HuH-7 (cell line): Measurements from ENCODE around the gene NR3C2.

Source experiments
- DNase-seq: peaks from one replicate; pipeline ENCODE4 v3.0.0; 2011; ENCODE audit warnings: low spot score

Gene NR3C2

GRCh38 chr4:148435654-148436406, 6.4 kb downstream of the NR3C2 start:
- DNase-seq: no peak

GRCh38 chr4:148434075-148434773, 8.0 kb downstream of the NR3C2 start:
- no peak for DNase-seq

DNA sequence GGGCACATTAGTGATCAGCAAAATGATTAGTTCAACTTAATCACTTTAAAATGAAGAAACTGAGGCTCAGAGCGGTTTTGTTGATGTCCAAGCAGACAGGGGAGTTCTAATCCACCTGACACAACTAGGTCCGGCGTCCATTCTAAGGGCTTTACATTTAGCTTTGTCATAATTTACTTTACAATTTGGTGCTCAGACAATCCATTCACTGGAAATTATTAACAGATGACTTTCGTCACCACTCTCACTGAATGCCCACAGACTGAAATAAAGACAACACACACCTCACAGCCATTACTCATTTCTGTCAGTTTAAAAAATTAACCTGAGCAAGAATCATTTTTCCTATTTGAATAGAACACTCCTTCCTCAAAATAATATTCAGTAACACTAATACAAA, 10.8 kb downstream of the NR3C2 start:
- no peak for DNase-seq

DNA sequence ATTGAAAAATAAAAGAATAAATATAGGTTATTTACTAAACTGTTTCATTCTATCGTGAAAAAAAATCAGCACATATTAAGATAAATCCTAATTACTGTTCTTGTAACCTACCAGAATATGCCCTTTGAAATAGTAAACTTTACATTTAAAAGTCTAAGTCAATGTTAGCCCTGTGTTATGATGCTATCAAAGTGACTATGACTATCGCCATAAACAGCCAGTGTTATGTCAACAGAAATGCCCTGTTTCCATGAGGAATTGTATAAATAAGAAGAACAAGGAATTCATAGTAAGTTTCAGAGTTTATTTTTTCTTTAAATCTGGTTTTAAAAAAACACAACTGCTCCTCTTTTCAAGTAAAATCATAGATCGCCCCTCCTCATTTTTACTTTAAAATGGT, 11.4 kb downstream of the NR3C2 start:
- no peak for DNase-seq

DNA sequence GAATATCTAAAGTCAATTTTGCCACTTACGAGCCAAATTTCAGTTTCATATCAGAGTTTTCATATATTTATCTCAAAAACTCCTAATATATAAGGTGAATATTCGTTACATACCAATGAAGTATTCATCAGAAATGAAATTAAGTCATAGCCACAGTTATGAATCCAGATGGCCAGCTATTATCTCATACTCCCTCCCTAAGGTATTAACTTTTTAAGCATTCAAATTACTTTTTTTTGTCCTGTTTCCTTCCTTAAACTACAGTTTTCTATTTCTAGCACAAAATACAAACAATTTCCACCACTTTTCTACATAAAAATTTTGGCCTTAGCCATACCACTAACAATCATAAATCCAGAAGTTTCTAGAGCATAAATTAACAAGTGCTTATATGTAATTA, 13.0 kb downstream of the NR3C2 start:
- no peak for DNase-seq

GRCh38 chr4:148426643-148427042, 15.6 kb downstream of the NR3C2 start:
- no peak for DNase-seq

DNA sequence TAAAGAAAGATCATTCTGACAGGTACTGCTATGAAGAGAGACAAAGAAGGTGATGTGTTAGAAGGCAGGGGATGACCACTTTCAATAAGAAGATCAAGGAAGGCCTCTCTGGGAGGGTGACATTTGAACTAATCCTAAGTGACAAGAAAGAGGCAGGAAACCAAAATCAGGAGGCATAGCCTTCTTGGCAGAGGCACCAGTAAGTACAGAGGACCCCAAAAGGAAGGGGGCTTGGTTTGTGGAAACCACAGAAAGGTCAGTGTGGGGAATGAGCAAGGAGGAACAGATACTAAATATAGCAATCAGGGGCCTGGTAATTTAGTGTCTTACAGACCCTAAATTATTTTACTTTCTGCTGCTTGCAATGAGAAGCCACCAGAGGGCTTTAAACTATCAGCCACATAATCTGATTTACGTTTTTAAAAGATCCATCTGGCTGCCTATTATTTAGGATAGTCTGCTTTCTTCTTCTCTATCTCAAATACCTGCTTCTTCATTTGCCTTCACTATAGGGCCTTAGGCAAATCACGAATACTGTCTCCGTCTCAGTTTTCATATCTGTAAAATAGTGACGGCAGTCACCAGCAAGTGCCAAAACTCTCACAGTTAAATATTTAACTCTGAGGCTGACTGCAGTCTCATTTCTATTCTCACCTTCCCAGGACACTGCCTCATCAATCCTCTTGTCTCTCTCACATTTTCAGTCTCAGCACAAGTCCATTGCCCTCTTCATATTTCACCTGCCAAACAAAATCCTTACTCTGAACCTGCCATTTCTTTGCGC, 16.7 kb downstream of the NR3C2 start:
- no peak for DNase-seq

DNA sequence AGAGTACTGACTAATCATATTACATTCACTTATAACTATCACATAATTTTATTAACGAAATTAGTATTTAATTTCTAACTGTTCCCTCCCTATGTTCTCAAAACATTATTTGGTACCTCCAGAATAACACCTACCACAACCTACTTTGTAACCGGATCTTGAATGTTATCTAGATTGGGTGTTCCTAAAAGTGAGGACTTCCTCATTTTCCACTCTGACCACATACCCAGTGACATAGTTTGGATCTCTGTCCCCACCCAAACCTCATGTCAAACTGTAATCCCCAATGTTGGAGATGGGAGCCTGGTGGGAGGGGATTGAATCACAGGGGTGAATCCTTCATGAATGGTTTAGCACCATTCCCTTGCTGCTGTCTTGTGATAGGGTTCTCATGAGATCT, 21.8 kb downstream of the NR3C2 start:
- DNase-seq: no peak

GRCh38 chr4:148415500-148415899, 26.7 kb downstream of the NR3C2 start:
- DNase-seq: no peak

GRCh38 chr4:148412460-148412994, 29.7 kb downstream of the NR3C2 start:
- no peak for DNase-seq

DNA sequence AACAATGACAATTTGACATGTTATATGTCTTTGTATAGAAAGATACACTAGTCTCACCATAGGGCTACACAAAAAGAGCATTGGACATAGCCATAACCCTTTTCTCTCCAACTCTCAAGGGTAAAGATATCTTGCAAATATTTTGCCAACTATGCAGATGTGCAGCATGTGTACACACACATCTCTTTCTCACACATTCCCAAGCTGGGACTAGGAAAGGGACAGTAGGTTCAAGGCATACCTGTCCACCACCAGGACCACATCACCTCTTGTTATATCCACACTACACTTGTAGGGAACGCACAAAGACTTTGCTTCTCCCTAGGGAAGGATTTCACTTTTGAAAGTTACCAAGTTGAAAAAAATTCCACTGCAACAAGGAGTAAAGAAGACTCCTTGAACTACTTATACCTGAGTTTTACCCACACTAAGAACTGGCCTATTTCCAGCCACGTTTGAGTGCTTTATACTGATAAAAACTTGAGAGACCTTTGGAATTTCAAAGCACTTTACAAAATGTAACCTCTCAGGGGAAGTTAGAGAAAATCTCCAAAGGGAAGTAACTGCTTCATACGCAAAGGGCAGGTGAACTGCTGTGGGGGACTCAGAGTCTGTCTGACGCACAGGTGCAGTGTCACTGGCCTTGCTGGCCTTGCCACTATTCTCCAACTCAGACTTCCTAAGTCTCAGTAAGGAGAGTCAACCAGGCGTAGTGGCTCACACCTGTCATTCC, 36.9 kb downstream of the NR3C2 start:
- DNase-seq: no peak

DNA sequence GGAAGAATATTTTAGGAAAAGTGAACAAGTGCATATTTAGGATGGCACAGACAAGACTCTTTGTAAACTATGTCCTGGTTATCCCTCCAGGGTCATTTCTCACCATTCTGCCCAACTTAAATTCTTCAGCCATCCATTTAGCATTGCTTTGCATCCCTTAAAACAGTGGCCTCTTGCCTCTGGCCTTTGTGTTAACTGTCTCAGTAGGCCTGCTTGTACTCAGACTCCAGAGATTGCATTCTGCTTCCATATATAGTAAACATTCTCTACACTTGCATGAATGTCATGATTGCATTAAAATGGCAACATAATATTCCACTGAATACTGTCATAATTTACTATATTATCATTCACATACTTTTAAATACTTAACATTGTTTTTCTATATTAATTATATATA, 43.2 kb downstream of the NR3C2 start:
- no peak for DNase-seq

DNA sequence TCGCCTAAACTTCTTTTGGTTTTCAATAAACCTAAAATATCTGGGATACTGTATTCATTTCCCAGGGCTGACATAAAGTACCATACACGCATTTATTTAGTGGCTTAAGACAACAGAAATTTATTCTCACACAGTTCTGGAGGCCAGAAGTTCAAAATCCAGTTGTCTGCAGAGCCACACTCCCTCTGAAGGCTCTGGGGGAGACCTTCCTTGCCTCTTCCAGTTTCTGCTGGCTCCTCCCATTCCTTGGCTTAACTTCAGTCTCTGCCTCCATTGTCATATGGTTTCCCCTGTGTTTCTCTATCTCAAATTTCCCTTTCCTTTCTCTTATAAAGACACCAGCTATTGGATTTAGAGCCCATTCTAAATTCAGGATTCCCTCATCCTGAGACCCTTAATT, 44.4 kb downstream of the NR3C2 start:
- no peak for DNase-seq

DNA sequence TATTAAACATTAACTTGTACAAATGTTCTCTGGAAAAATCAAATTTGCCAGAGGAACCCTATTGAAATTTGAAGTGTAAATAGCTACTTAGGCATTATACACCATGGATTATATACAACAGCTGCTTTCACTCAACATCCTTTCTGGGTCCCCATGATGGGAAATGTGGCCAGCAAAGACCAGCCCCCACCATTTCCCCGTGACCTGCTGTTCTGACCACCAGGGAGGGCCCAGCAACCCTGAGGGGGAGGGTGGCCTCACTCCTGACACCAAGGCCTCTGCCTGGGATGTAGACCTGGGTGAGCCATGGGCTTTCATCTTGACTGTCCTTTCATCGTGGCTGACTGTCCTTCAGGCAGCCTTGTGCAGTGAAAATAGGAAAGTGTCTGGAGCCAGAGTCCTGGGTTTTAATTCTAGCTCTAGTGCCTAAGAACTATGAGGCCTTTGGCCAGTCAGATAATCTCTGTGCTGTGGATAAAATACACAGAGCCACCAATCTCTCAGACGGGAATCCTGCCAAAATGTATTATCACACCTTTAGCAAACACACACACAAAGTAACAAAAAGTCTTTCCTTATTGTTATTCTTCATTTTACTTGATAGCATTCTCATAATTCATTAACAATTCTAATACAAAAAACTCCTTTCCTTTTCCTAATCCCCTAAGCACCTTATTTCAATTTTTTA, 45.1 kb downstream of the NR3C2 start:
- no peak for DNase-seq

- DNase-seq: no peak
Measured at GRCh38 chr4:148395771-148396170, 46.4 kb downstream of the NR3C2 start.

DNA sequence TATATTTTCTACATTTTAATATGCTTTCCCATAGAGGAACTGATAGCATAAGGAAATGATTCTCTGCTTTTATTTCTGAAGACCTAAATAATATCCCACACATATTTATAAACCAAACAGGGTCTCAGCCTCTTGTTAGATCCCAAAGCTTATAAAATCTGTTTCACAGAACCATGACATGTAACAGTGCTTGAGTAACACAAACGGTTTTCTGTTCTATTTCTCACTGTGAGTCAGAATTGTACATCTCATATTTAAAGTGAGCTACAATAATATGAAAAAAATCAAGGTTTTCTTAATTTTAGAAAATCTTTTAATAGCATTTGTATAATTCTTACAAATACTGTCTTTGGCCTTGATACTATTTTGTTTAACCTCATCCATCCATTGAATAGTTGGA, 51.2 kb downstream of the NR3C2 start:
- no peak for DNase-seq

GRCh38 chr4:148390311-148390710, 51.9 kb downstream of the NR3C2 start:
- no peak for DNase-seq

DNA sequence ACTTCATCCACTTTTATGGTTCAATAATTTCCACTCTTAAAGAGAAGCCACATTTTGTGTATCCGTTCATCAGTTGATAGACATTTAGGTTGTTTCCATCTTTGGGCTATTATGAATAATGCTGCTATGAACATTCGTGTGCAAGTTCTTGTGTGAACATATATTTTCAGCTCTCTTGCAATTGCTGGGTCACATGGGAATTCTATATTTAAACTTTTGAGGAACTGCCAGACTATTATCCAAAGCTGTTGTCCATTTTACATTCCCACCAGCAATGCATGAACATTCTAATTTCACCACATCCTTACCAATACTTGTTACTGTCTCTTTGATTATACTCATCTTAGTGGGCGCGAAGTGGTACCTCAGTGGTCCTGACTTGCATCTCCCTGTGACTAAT, 61.9 kb downstream of the NR3C2 start:
- DNase-seq: no peak

DNA sequence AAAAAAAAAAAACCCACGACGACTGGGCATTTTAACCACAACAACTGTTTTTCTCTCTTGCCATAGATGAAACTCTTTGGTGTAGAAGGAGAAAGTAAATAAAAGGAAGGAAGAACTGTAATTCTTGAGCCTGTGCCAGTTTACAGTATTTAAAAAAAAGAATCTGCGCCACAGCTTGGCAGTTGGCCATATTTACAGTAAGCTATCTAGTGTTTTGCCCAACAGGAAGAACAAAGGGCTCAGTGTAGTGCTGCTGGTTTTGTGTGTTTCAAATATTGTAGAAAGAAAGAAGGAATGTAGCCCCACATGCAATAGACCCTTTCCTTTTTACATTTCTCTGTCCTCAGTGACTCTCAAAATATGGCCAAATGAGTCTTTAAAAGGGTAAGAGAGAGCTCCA, 66.1 kb downstream of the NR3C2 start:
- DNase-seq: peak; percentile 1

- no peak for DNase-seq
Measured at GRCh38 chr4:148375584-148375983, 66.6 kb downstream of the NR3C2 start.

GRCh38 chr4:148373093-148373492, 69.1 kb downstream of the NR3C2 start:
- DNase-seq: no peak
